GM12875 (cell line): Measurements from ENCODE around the gene RALGPS2.

ENCODE experiments used
- H3K4me3 ChIP-seq: one replicate; pipeline ENCODE4 v1.5.1; 2011; ENCODE audit warnings: low read depth, low read length, control low read depth
- CTCF ChIP-seq: IDR thresholded peaks from 2 replicates; pipeline ENCODE4 v1.5.1; 2011; ENCODE audit warnings: low read depth, mild to moderate bottlenecking, control low read depth, inconsistent platforms, low read length, moderate library complexity, borderline replicate concordance; ENCODE audit not compliant: insufficient read depth

RALGPS2 gene

GRCh38 chr1:178940068-178940765 is 215.2 kb downstream of the RALGPS2 start:
- H3K4me3 ChIP-seq = no peak overlapping the region
- TF ChIP-seq CTCF = no peak

- H3K4me3 ChIP-seq = no peak overlapping the region
- TF ChIP-seq CTCF = no peak
Measured at GRCh38 chr1:178941261-178941689, 216.2 kb downstream of the RALGPS2 start.

GRCh38 chr1:178941849-178942248 is 216.8 kb downstream of the RALGPS2 start:
- H3K4me3 ChIP-seq = no peak overlapping the region
- TF ChIP-seq CTCF = no peak

- no peak for TF ChIP-seq CTCF
- H3K4me3 ChIP-seq = no peak overlapping the region
Measured at GRCh38 chr1:178942285-178943198, 217.5 kb downstream of the RALGPS2 start.

- no peak overlapping the region for H3K4me3 ChIP-seq
- no peak for TF ChIP-seq CTCF
Measured at GRCh38 chr1:178944729-178945128, 219.7 kb downstream of the RALGPS2 start.

- no peak overlapping the region for H3K4me3 ChIP-seq
- no peak for TF ChIP-seq CTCF
Measured at GRCh38 chr1:178945763-178946266, 220.8 kb downstream of the RALGPS2 start.
